ENCODE measurements around the gene EYS. TPM values are rescaled to one million over a fixed set of nuclear protein-coding genes. Genes with fewer than 3 reads are reported as not detected.

The EYS gene
- total RNA-seq, 1 experiment from 2014 or later = not detected

DNA sequence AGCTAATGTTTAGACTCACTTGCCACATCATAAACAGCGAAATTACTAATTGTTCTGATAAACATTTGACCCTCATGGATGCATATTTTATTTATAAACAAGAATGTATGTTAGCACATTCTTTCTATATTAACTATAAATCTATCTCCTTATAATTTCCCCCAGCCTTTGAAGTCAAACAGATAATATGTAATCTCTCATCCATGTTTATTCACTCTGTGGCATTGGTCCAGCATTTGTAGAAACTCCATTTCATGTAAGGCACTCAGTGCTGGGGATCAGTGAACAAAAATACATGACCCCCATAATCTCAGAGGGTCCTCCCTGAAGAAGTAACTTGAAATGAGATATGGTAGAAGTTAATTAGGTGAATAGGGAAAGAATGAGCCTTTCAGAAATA is 856.9 kb downstream of the EYS start (continued):
- no peak for TF ChIP-seq FOSL1 (IDR thresholded peaks at IDR 0.05; ENCODE audit: low read depth)
- TF ChIP-seq ELF1 (IDR thresholded peaks at IDR 0.05; ENCODE audit: borderline replicate concordance, low read depth) = no peak
- TF ChIP-seq CEBPB (IDR thresholded peaks at IDR 0.05; ENCODE audit: low read depth) = no peak
- TF ChIP-seq, protein P1, sequence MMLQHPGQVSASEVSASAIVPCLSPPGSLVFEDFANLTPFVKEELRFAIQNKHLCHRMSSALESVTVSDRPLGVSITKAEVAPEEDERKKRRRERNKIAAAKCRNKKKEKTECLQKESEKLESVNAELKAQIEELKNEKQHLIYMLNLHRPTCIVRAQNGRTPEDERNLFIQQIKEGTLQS (IDR thresholded peaks at IDR 0.05) = no peak
- TF ChIP-seq, protein P2, sequence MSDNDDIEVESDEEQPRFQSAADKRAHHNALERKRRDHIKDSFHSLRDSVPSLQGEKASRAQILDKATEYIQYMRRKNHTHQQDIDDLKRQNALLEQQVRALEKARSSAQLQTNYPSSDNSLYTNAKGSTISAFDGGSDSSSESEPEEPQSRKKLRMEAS (IDR thresholded peaks at IDR 0.05) = no peak
- no peak for TF ChIP-seq TCF7L2 (IDR thresholded peaks at IDR 0.05; ENCODE audit: borderline replicate concordance, extremely low read depth, insufficient read depth, insufficient read length)
- no peak for TF ChIP-seq EZH2 (IDR thresholded peaks at IDR 0.05)
- no peak for TF ChIP-seq SRF (IDR thresholded peaks at IDR 0.05; ENCODE audit: low read depth)
- no peak for TF ChIP-seq SP1 (IDR thresholded peaks at IDR 0.05; ENCODE audit: low read depth)
- TF ChIP-seq EGR1 (IDR thresholded peaks at IDR 0.05; ENCODE audit: low read depth) = no peak
- no peak for TF ChIP-seq JUND (IDR thresholded peaks at IDR 0.05)

DNA sequence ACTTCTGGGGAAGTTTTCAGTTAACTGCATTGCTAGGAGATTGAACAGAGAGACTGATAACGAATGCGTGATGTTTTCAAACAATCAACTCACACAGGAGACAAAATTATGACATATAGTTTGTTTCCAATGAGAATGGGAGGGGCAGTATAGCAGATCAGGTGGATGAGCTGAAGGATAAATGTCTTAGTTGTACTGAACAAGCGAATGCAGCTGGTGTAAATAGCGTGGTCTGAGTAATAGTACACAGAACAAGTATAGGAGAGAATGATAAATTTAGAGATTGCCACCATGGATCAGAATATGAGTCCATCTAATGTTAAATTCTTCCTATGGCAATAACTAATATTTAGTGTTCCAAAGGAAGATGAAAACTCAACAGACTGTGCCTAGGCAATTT is 858.6 kb downstream of the EYS start:
- Histone ChIP-seq H3K36me3 (ENCODE audit: control insufficient read depth in 1 of 2, insufficient read depth in 2 of 2, low read length in 2 of 2) (no peaks in the 10 kb centered on the region), H3K27me3 (ENCODE audit: insufficient read depth, low read length) (no peaks in the 10 kb centered on the region), H3K4me1 (ENCODE audit: control insufficient read depth in 1 of 2, insufficient read depth in 2 of 2, low read length in 2 of 2) (no peaks in the 10 kb centered on the region), H3K9me2 (ENCODE audit: insufficient read depth) (no peaks in the 10 kb centered on the region), H3K4me3 (replicated peaks in 1 of 2; ENCODE audit: low read depth in 1 of 2, low read length in 2 of 2) (no peak overlapping the region), H4K20me1 (ENCODE audit: insufficient read depth) (no peaks in the 10 kb centered on the region), H3K79me2 (ENCODE audit: insufficient read depth, low read length) (no peaks in the 10 kb centered on the region), H3K9ac (ENCODE audit: low read length) (no peak overlapping the region), H3K9me3 (ENCODE audit: control insufficient read depth in 1 of 2, insufficient read depth in 1 of 2, low read depth in 1 of 2, low read length in 2 of 2) (peaks cover 4 to 19% of the 10 kb centered on the region in 2 experiments; a peak in 2 of 4 replicates), H3K27ac (ENCODE audit: low read depth, low read length) (no peak overlapping the region), H3K4me2 (ENCODE audit: low read length) (no peak overlapping the region), H2AFZ (ENCODE audit: low read depth, low read length, poor library complexity, severe bottlenecking) (no peak overlapping the region)
- POLR2A ChIA-PET = no interaction called here
- intact Hi-C loops (cut with micrococcal nuclease) = no loop called here
- BruUV-seq (replicated peaks) = no TSS peak
- RAD21 ChIA-PET (ENCODE audit: low non-redundant PET in 1 of 2, low total read pairs in 2 of 2, uncharacterized antibody in 2 of 2, unreplicated experiment in 2 of 2) = no interaction called here
- ATAC-seq = no peak
- DNase-seq (ENCODE audit: low read depth, low spot score) = no peak
- CTCF ChIA-PET = no interaction called here
- no peak for TF ChIP-seq ZNF274 (IDR thresholded peaks at IDR 0.05; ENCODE audit: low read depth, low read length)
- no peak for TF ChIP-seq CBX3 (IDR thresholded peaks at IDR 0.05; ENCODE audit: low read depth)
- TF ChIP-seq ELF1 (IDR thresholded peaks at IDR 0.05; ENCODE audit: borderline replicate concordance, low read depth) = no peak
- TF ChIP-seq, protein P1 (IDR thresholded peaks at IDR 0.05) = no peak
- no peak for TF ChIP-seq CEBPB (IDR thresholded peaks at IDR 0.05; ENCODE audit: low read depth)
- TF ChIP-seq EGR1 (IDR thresholded peaks at IDR 0.05; ENCODE audit: low read depth) = no peak
- TF ChIP-seq JUND (IDR thresholded peaks at IDR 0.05) = no peak
- TF ChIP-seq, protein P2 (IDR thresholded peaks at IDR 0.05) = no peak
- no peak for TF ChIP-seq RAD21 (IDR thresholded peaks at IDR 0.05; ENCODE audit: low read depth)
- no peak for TF ChIP-seq FOSL1 (IDR thresholded peaks at IDR 0.05; ENCODE audit: low read depth)
- TF ChIP-seq SP1 (IDR thresholded peaks at IDR 0.05; ENCODE audit: low read depth) = no peak
- TF ChIP-seq POLR2A (IDR thresholded peaks at IDR 0.05; ENCODE audit: borderline replicate concordance, extremely low read depth, insufficient read depth, insufficient read length) = no peak
- TF ChIP-seq, protein P3, sequence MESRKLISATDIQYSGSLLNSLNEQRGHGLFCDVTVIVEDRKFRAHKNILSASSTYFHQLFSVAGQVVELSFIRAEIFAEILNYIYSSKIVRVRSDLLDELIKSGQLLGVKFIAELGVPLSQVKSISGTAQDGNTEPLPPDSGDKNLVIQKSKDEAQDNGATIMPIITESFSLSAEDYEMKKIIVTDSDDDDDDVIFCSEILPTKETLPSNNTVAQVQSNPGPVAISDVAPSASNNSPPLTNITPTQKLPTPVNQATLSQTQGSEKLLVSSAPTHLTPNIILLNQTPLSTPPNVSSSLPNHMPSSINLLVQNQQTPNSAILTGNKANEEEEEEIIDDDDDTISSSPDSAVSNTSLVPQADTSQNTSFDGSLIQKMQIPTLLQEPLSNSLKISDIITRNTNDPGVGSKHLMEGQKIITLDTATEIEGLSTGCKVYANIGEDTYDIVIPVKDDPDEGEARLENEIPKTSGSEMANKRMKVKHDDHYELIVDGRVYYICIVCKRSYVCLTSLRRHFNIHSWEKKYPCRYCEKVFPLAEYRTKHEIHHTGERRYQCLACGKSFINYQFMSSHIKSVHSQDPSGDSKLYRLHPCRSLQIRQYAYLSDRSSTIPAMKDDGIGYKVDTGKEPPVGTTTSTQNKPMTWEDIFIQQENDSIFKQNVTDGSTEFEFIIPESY (IDR thresholded peaks at IDR 0.05; ENCODE audit: extremely low read depth, insufficient replicate concordance, low read length) = no peak
- TF ChIP-seq EZH2 (IDR thresholded peaks at IDR 0.05) = no peak
- TF ChIP-seq ZFX (IDR thresholded peaks at IDR 0.05) = no peak
- TF ChIP-seq, protein P4, sequence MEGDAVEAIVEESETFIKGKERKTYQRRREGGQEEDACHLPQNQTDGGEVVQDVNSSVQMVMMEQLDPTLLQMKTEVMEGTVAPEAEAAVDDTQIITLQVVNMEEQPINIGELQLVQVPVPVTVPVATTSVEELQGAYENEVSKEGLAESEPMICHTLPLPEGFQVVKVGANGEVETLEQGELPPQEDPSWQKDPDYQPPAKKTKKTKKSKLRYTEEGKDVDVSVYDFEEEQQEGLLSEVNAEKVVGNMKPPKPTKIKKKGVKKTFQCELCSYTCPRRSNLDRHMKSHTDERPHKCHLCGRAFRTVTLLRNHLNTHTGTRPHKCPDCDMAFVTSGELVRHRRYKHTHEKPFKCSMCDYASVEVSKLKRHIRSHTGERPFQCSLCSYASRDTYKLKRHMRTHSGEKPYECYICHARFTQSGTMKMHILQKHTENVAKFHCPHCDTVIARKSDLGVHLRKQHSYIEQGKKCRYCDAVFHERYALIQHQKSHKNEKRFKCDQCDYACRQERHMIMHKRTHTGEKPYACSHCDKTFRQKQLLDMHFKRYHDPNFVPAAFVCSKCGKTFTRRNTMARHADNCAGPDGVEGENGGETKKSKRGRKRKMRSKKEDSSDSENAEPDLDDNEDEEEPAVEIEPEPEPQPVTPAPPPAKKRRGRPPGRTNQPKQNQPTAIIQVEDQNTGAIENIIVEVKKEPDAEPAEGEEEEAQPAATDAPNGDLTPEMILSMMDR (IDR thresholded peaks at IDR 0.05 in 2 of 3, conservative IDR thresholded peaks at IDR 0.05 in 1 of 3; ENCODE audit: borderline replicate concordance in 1 of 3, insufficient read depth in 1 of 3, low read depth in 2 of 3, low read length in 2 of 3) = no peak
- no peak for TF ChIP-seq TCF7L2 (IDR thresholded peaks at IDR 0.05; ENCODE audit: borderline replicate concordance, extremely low read depth, insufficient read depth, insufficient read length)
- TF ChIP-seq POLR2AphosphoS5 (IDR thresholded peaks at IDR 0.05; ENCODE audit: low read depth, low read length) = no peak
- TF ChIP-seq EZH2phosphoT487 (IDR thresholded peaks at IDR 0.05; ENCODE audit: borderline replicate concordance) = no peak
